ENCODE measurements around the gene EEIG1. TPM values are rescaled to one million over a fixed set of nuclear protein-coding genes. Genes with fewer than 3 reads are reported as not detected.

Gene EEIG1
- total and polyA plus RNA-seq, 10 of the 15 experiments (the other 5 are each of a cell fraction or from before 2014, with no cell fraction given), result 1.2 to 75.9 (median 9.0) TPM

GRCh38 chr9:127934248-127934647 is 46.5 kb downstream of the EEIG1 start (continued):
- TF ChIP-seq PRDM15 (CRISPR knock-in tag; IDR thresholded peaks at IDR 0.05), result no peak
- TF ChIP-seq NFYB (IDR thresholded peaks at IDR 0.05; ENCODE audit: insufficient read depth, low read depth, low read length), result no peak
- TF ChIP-seq CBFB (IDR thresholded peaks at IDR 0.05; ENCODE audit: low read depth), result no peak
- TF ChIP-seq, protein P1, sequence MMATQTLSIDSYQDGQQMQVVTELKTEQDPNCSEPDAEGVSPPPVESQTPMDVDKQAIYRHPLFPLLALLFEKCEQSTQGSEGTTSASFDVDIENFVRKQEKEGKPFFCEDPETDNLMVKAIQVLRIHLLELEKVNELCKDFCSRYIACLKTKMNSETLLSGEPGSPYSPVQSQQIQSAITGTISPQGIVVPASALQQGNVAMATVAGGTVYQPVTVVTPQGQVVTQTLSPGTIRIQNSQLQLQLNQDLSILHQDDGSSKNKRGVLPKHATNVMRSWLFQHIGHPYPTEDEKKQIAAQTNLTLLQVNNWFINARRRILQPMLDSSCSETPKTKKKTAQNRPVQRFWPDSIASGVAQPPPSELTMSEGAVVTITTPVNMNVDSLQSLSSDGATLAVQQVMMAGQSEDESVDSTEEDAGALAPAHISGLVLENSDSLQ (IDR thresholded peaks at IDR 0.05), result no peak

DNA sequence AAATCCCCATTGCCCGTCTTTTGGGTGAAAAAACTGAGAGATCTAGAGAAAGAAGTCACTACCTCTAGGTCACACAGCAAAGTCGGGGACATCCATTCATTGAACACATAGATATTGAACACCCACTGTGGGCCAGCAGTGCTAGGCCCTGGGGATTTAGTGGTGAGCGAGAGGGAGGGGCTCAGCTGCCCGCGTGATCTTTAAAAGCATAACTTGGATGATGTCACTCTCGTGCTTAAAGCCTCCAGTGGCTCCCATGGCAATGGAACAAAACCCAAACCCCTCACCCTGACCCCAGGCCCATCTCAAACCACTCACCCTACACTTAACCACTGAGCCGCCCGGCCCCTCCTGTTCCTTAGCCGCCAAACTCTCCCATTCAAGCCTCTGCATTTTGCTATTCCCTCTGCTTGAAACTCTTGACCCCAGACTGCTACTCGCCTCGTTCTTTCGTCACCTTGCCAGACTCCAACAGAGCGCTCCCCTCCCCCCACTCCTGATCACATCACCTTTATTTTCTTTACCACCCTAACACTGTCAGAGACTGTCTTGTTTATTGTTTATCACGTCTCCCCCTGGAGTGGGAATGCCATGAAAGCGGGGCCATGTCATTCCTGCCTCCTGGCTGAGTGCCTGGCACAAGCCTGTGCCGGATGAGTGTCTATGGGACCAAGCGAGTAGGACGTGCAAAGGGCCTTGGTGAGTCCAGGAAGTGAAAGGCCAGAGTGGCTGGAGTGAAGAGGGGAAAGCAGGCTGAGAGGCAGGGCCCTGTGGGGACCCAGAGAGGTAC is 49.5 kb downstream of the EEIG1 start:
- POLR2A ChIA-PET, result no interaction called here
- H3K4me1 ChIP-seq (ENCODE audit: control insufficient read depth, insufficient read depth, low read length), result peaks cover 21% of the 10 kb centered on the region
- peak overlapping the region; percentile 51; the same call in 1 of the 2 replicates for H3K9ac ChIP-seq (ENCODE audit: control insufficient read depth, insufficient read depth, low read length)
- H3K27me3 ChIP-seq (replicated peaks in 1 of 2; ENCODE audit: control insufficient read depth in 2 of 2, insufficient read depth in 2 of 2, low read length in 1 of 2), result peaks cover 2 to 4% of the 10 kb centered on the region in 2 experiments; a peak in 3 of 4 replicates
- SMC1A ChIA-PET (ENCODE audit: uncharacterized antibody, unreplicated experiment), result no interaction called here
- intact Hi-C loops (cut with micrococcal nuclease; ENCODE audit: unreplicated experiment), result no loop called here
- H3K4me2 ChIP-seq (ENCODE audit: control insufficient read depth, insufficient read depth), result peak overlapping the region; percentile 96
- no TSS peak for BruUV-seq (replicated peaks)
- ATAC-seq (peak; percentile 58), FAIRE-seq (peak; percentile 70), DNase-seq (ENCODE audit: low read depth, low spot score) (no peak)
- peak overlapping the region; percentile 65 for H3K4me3 ChIP-seq
- H3K9me3 ChIP-seq (replicated peaks; ENCODE audit: control insufficient read depth, insufficient read depth, low read length), result no peaks in the 10 kb centered on the region
- H3K27ac ChIP-seq (ENCODE audit: control insufficient read depth, insufficient read depth), result no peak overlapping the region
- 24% methylated on average over 18 of the region's 18 CpGs for WGBS (ENCODE audit: insufficient coverage, insufficient replicate concordance, low lambda C conversion rate, missing lambda C conversion rate)
- in situ Hi-C loops (cut with MboI), result no loop called here
- RAD21 ChIA-PET (ENCODE audit: unreplicated experiment), result interaction anchor here (1.6 kb wide), 1 partner anchor 11 kb away, joined by 4 read pairs; no protein-coding TSS in a partner anchor
- CTCF ChIA-PET, result interaction anchor here (1.0 to 3.2 kb wide), 2 partner anchors 11 to 196 kb away, joined by 3 to 19 read pairs; partner anchors contain the start of gene TOR2A
- peak overlapping the region; percentile 47; the same call in 1 of the 2 replicates for H2AFZ ChIP-seq (ENCODE audit: control insufficient read depth, low read depth, low read length)
- H3K79me2 ChIP-seq (ENCODE audit: control insufficient read depth, insufficient read depth, low read length), result peaks cover 8% of the 10 kb centered on the region
- peaks cover 0 to 2% of the 10 kb centered on the region in 2 experiments; a peak in 2 of 4 replicates for H3K36me3 ChIP-seq (ENCODE audit: control insufficient read depth in 2 of 2, insufficient read depth in 2 of 2, low read length in 1 of 2)
- H4K20me1 ChIP-seq (ENCODE audit: control insufficient read depth, insufficient read depth), result peaks cover 2% of the 10 kb centered on the region; the same call in 1 of the 2 replicates
- TF ChIP-seq CREM (IDR thresholded peaks at IDR 0.05; ENCODE audit: low read depth) (no peak), POLR2A (IDR thresholded peaks at IDR 0.05; ENCODE audit: low read depth, low read length) (peak; percentile 36; the same call in 1 of the 2 replicates), CREB1 (IDR thresholded peaks at IDR 0.05; ENCODE audit: low read depth) (peak; percentile 34; the same call in 1 of the 2 replicates), ATF7 (IDR thresholded peaks at IDR 0.05; ENCODE audit: low read depth) (peak; percentile 89), MXI1 (IDR thresholded peaks at IDR 0.05; ENCODE audit: low read depth, low read length) (peak; percentile 37; the same call in 1 of the 2 replicates), BHLHE40 (IDR thresholded peaks at IDR 0.05; ENCODE audit: borderline replicate concordance in 1 of 2, low read depth in 2 of 2, low read length in 1 of 2) (peak; percentile 35 to 69; a peak in 2 of 4 replicates), GATAD2B (conservative IDR thresholded peaks at IDR 0.05; ENCODE audit: low read depth) (no peak), MEF2B (IDR thresholded peaks at IDR 0.05; ENCODE audit: partially characterized antibody, poor library complexity, severe bottlenecking) (peak; percentile 84), RUNX3 (IDR thresholded peaks at IDR 0.05; ENCODE audit: low read length) (peak; percentile 34; the same call in 1 of the 2 replicates)
- TF ChIP-seq, protein P2, sequence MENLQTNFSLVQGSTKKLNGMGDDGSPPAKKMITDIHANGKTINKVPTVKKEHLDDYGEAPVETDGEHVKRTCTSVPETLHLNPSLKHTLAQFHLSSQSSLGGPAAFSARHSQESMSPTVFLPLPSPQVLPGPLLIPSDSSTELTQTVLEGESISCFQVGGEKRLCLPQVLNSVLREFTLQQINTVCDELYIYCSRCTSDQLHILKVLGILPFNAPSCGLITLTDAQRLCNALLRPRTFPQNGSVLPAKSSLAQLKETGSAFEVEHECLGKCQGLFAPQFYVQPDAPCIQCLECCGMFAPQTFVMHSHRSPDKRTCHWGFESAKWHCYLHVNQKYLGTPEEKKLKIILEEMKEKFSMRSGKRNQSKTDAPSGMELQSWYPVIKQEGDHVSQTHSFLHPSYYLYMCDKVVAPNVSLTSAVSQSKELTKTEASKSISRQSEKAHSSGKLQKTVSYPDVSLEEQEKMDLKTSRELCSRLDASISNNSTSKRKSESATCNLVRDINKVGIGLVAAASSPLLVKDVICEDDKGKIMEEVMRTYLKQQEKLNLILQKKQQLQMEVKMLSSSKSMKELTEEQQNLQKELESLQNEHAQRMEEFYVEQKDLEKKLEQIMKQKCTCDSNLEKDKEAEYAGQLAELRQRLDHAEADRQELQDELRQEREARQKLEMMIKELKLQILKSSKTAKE (IDR thresholded peaks at IDR 0.05; ENCODE audit: low read depth, poor library complexity, severe bottlenecking), result no peak
